NK-92 (cell line): ENCODE measurements around the gene EXT2.

Source experiments
- DNase-seq: peaks from one replicate; lab custom pipeline; 2025; ENCODE audit not compliant: unreplicated experiment; lab: John Stamatoyannopoulos, UW

The EXT2 gene

GRCh38 chr11:44130751-44131150 is 35.3 kb downstream of the EXT2 start:
- no peak for DNase-seq

GRCh38 chr11:44133335-44133946 is 38.0 kb downstream of the EXT2 start:
- DNase-seq: no peak

GRCh38 chr11:44134625-44135024 is 39.1 kb downstream of the EXT2 start:
- DNase-seq: no peak

GRCh38 chr11:44136176-44136945 is 40.9 kb downstream of the EXT2 start:
- DNase-seq: no peak

GRCh38 chr11:44137057-44137456 is 41.6 kb downstream of the EXT2 start:
- no peak for DNase-seq

- no peak for DNase-seq
Observed at GRCh38 chr11:44138286-44138685, 42.8 kb downstream of the EXT2 start.

- DNase-seq: no peak
Observed at GRCh38 chr11:44138980-44139379, 43.5 kb downstream of the EXT2 start.

GRCh38 chr11:44139565-44140330 is 44.3 kb downstream of the EXT2 start:
- DNase-seq: no peak

GRCh38 chr11:44140372-44140771 is 44.9 kb downstream of the EXT2 start:
- DNase-seq: no peak

- no peak for DNase-seq
Observed at GRCh38 chr11:44140805-44141204, 45.3 kb downstream of the EXT2 start.

- DNase-seq: no peak
Observed at GRCh38 chr11:44143987-44144909, 48.8 kb downstream of the EXT2 start.

GRCh38 chr11:44145011-44145775 is 49.7 kb downstream of the EXT2 start:
- DNase-seq: no peak

GRCh38 chr11:44146931-44147330 is 51.5 kb downstream of the EXT2 start:
- no peak for DNase-seq

- no peak for DNase-seq
Observed at GRCh38 chr11:44147751-44148150, 52.3 kb downstream of the EXT2 start.

- no peak for DNase-seq
Observed at GRCh38 chr11:44149651-44150050, 54.2 kb downstream of the EXT2 start.

GRCh38 chr11:44150401-44150800 is 54.9 kb downstream of the EXT2 start:
- no peak for DNase-seq

- no peak for DNase-seq
Observed at GRCh38 chr11:44157019-44157418, 61.5 kb downstream of the EXT2 start.

- no peak for DNase-seq
Observed at GRCh38 chr11:44158384-44158783, 62.9 kb downstream of the EXT2 start.

GRCh38 chr11:44159848-44160721 is 64.6 kb downstream of the EXT2 start:
- DNase-seq: no peak
